ENCODE data around the gene MYRF. TPM values are rescaled to one million over a fixed set of nuclear protein-coding genes. Genes with fewer than 3 reads are reported as not detected.

Gene MYRF
- total RNA-seq, 4 donors from 2014 or later = 0.16 to 55.1 (median 29.5) TPM

- no peak for DNase-seq (ENCODE audit: low spot score)
- peak; percentile 46 for ATAC-seq (ENCODE audit: low FRiP score)
- TF ChIP-seq CTCF (IDR thresholded peaks at IDR 0.05) = no peak
Measured at GRCh38 chr11:61827571-61828378, 75.3 kb downstream of the MYRF start, which contains the start of gene FADS2. FADS2 (plus strand) TSS chr11:61828300; CDS start chr11:61828391, 91 bp downstream.

- no peak for DNase-seq (ENCODE audit: low spot score)
- no peak for TF ChIP-seq CTCF (IDR thresholded peaks at IDR 0.05)
- no peak for ATAC-seq (ENCODE audit: low FRiP score)
Measured at GRCh38 chr11:61828379-61828628, 75.9 kb downstream of the MYRF start.

- no peak for TF ChIP-seq CTCF (IDR thresholded peaks at IDR 0.05)
- DNase-seq (ENCODE audit: low spot score) (no peak), ATAC-seq (ENCODE audit: low FRiP score) (peak; percentile 29)
Measured at GRCh38 chr11:61828629-61829407, 76.4 kb downstream of the MYRF start.

DNA sequence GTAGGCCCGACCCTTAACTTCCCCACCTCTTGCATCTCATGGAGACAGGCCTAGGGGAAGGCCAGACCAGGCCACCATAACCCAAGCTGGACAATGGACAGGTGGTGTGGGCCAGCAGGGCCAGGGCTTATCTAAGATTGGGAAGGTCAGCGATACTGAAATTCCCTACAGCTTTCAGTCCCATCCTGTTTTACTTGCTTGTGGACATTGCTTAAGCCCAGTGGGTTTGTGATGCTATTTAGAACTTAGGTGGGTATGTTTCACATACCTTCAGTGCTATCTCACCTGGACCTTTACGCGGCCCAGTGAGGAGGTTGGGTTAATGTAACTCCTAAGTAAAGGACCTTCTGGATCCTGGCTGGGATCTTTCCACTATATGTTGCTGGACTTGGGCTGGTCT, 77.4 kb downstream of the MYRF start:
- DNase-seq (ENCODE audit: low spot score) (no peak), ATAC-seq (ENCODE audit: low FRiP score) (no peak)
- TF ChIP-seq CTCF (IDR thresholded peaks at IDR 0.05) = no peak

DNA sequence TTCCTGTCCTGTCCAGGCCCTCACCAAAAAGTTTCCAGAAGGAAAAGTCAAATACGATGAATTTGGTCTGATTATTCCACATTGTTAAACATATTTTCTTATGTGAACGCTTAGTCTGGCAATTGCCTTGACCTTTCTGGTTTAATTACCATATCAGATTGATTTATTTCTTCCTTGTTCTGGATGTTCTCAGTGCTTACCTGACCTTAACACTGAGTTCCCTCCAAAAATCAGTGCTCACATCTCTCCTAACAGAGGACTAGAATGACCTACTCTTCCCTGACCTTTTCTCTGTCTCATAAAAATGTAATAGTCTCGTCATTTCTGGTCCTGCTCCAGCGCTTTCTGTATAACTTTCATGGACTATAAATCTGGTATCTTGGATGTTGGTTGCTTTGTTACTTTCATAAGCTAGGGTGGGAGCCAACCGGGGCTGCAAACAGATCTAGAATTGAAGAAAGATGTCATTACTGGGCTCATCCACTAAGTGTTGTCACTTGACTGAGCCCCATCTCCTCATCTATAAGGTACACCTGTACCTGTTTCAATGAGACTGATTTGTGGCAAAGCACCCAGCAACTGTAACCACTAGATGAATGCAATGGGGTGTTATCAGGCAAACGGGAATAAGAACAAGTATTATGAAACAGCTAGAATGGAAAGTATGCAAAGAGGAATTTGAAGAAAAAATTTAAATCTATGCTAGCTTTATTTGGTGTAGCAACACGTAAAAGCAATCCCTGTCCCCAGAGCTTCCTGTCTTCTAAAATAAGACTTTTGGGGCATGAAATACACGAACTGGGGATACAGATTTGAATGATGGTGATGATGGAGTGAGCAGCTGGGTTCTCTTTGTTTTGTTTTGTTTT, 78.0 kb downstream of the MYRF start:
- no peak for DNase-seq (ENCODE audit: low spot score)
- peak; percentile 42 for ATAC-seq (ENCODE audit: low FRiP score)
- TF ChIP-seq CTCF (IDR thresholded peaks at IDR 0.05) = no peak

- TF ChIP-seq CTCF (IDR thresholded peaks at IDR 0.05) = no peak
- DNase-seq (ENCODE audit: low spot score) (no peak), ATAC-seq (ENCODE audit: low FRiP score) (no peak)
Measured at GRCh38 chr11:61832207-61832606, 79.8 kb downstream of the MYRF start.
